HepG2 (cell line): ENCODE data around the gene TICAM2. TPM values are rescaled to one million over a fixed set of nuclear protein-coding genes. Genes with fewer than 3 reads are reported as not detected.

Experiments
- ATAC-seq: fragments of 200-7000 bp; cut with Tn5 transposase; 3 replicates; pipeline ENCODE4 v1.9.1; 2020; ENCODE audit warnings: mild to moderate bottlenecking, moderate library complexity
- BruUV-seq: library from RNA; stranded (reverse); fragments of 400-500 nt; replicated peaks from 2 replicates; lab custom pipeline; 2021; lab: Mats Ljungman, UMichigan
- CTCF ChIA-PET: fragments of 300-600 bp; formaldehyde crosslinking; extraction: SDS; loops from one replicate; lab custom pipeline; 2021; ENCODE audit warnings: low total read pairs, inconsistent platforms, low intra/inter-chr PET ratio; lab: Yijun Ruan, JAX
- POLR2A ChIA-PET: fragments of 350-600 bp; sonication (Branson Sonifier 250); formaldehyde crosslinking; loops from one replicate; lab custom pipeline; 2020; ENCODE audit warnings: antibody characterized with exemption, inconsistent platforms; lab: Yijun Ruan, JAX
- DNase-seq: peaks from one replicate; pipeline ENCODE4 v3.0.0-alpha.2; 2015; ENCODE audit warnings: low spot score
- FAIRE-seq: peaks from 3 replicates; lab custom pipeline; 2011; peaks lifted over from hg19 to GRCh38; lab: Jason Lieb, UNC
- H2AFZ ChIP-seq: one replicate; pipeline ENCODE4 v1.6.1; 2011; ENCODE audit warnings: low read length, inconsistent platforms
- H3K27ac ChIP-seq: fragments of 300-600 bp; 3 replicates; pipeline ENCODE4 v1.8.0; 2011; ENCODE audit warnings: mixed run types, mild to moderate bottlenecking, mixed read lengths, low read length, inconsistent platforms; ENCODE audit not compliant: insufficient read depth; ENCODE audit errors: extremely low read length
- H3K27me3 ChIP-seq, 2 experiments: fragments of 200-600 bp in 1 of 2; 2 replicates in 1 of 2; 3 replicates in 1 of 2; pipeline versions ENCODE4 v1.6.0 to v1.8.0; 2011; ENCODE audit warnings: low read length in 2 of 2, mild to moderate bottlenecking in 2 of 2, moderate library complexity in 2 of 2, inconsistent platforms in 1 of 2; ENCODE audit not compliant: insufficient read depth in 2 of 2, control insufficient read depth in 1 of 2
- H3K36me3 ChIP-seq, 2 experiments: fragments of 200-600 bp in 1 of 2; replicated peaks in 1 of 2; 2 replicates in 1 of 2; 3 replicates in 1 of 2; pipeline versions ENCODE4 v1.5.1 to v1.8.0; 2011; ENCODE audit warnings: low read length in 2 of 2, inconsistent platforms in 1 of 2; ENCODE audit not compliant: insufficient read depth in 2 of 2, control insufficient read depth in 1 of 2
- H3K4me1 ChIP-seq: 2 replicates; pipeline ENCODE4 v1.5.1; 2012; ENCODE audit warnings: low read length, inconsistent platforms; ENCODE audit not compliant: insufficient read depth
- H3K4me2 ChIP-seq: 2 replicates; pipeline ENCODE4 v1.6.0; 2011; ENCODE audit warnings: low read depth, low read length, inconsistent platforms
- H3K4me3 ChIP-seq, 3 experiments: fragments of 200-600 bp in 1 of 3; sonication (generic), shearing (Covaris generic) in 1 of 3; replicated peaks in 1 of 3; 2 replicates each; pipeline ENCODE4 v1.5.1; 2011 to 2016; ENCODE audit warnings: low read length in 3 of 3, inconsistent platforms in 2 of 3, low read depth in 2 of 3, mild to moderate bottlenecking in 2 of 3, control low read depth in 1 of 3, mixed read lengths in 1 of 3; ENCODE audit not compliant: insufficient read depth in 1 of 3
- H3K79me2 ChIP-seq: one replicate; pipeline ENCODE4 v1.6.1; 2011; ENCODE audit warnings: low read length, inconsistent platforms; ENCODE audit not compliant: insufficient read depth
- H3K9ac ChIP-seq: 2 replicates; pipeline ENCODE4 v1.6.0; 2011; ENCODE audit warnings: mild to moderate bottlenecking, low read depth, low read length, inconsistent platforms; ENCODE audit not compliant: insufficient read depth
- H3K9me3 ChIP-seq: 2 replicates; pipeline ENCODE4 v1.5.1; 2012; ENCODE audit warnings: mild to moderate bottlenecking, low read length
- H4K20me1 ChIP-seq: 2 replicates; pipeline ENCODE4 v1.6.0; 2011; ENCODE audit warnings: inconsistent platforms, mild to moderate bottlenecking, low read length, moderate library complexity; ENCODE audit not compliant: insufficient read depth
- NFIB ChIP-seq: sonication (generic); formaldehyde crosslinking; IDR thresholded peaks from 2 replicates; pipeline ENCODE4 v1.9.0; 2021; ENCODE audit warnings: missing genetic modification reagents, mild to moderate bottlenecking, borderline replicate concordance
- PHF20 ChIP-seq: sonication (generic); formaldehyde crosslinking; IDR thresholded peaks from 2 replicates; pipeline ENCODE4 v1.5.0; 2020; ENCODE audit warnings: mild to moderate bottlenecking, missing genetic modification reagents
- TEAD2 ChIP-seq: sonication (generic); formaldehyde crosslinking; IDR thresholded peaks from 2 replicates; pipeline ENCODE4 v1.9.0; 2021; ENCODE audit warnings: missing genetic modification reagents
- ZIK1 ChIP-seq: sonication (generic); formaldehyde crosslinking; IDR thresholded peaks from 2 replicates; pipeline ENCODE4 v1.5.0; 2020; ENCODE audit warnings: mild to moderate bottlenecking, low read depth, missing genetic modification reagents, borderline replicate concordance
- ZNF550 ChIP-seq: sonication (generic); formaldehyde crosslinking; IDR thresholded peaks from 2 replicates; pipeline ENCODE4 v1.4.0; 2020; ENCODE audit warnings: mild to moderate bottlenecking, missing genetic modification reagents, borderline replicate concordance
- ZNF570 ChIP-seq: sonication (generic); formaldehyde crosslinking; IDR thresholded peaks from 2 replicates; pipeline ENCODE4 v1.4.0; 2020; ENCODE audit warnings: mild to moderate bottlenecking, missing genetic modification reagents, borderline replicate concordance
- ZNF790 ChIP-seq: sonication (generic); formaldehyde crosslinking; IDR thresholded peaks from 2 replicates; pipeline ENCODE4 v1.8.0; 2022; ENCODE audit warnings: missing genetic modification reagents, mild to moderate bottlenecking, borderline replicate concordance
- WGBS: methylation state at CpG from one replicate; pipeline ENCODE4 v1.1.6; 2017; ENCODE audit warnings: low lambda C conversion rate; 5-methylcytosine and 5-hydroxymethylcytosine counted together
- in situ Hi-C: cut with HindIII; loops from 2 replicates; pipeline ENCODE4 v1.10.0; 2017; ENCODE audit warnings: low pct_unique_long_range_greater_than_20kb; ENCODE audit not compliant: extremely low pct_ligation_motif_present
- intact Hi-C: fragments of 100-400 bp; cut with micrococcal nuclease; formaldehyde crosslinking; loops from one replicate; pipeline ENCODE4 v1.10.0; 2022; ENCODE audit not compliant: unreplicated experiment
- polyA plus RNA-seq, 8 experiments: library from polyadenylated mRNA; depleted of rRNA in 3 of 8; stranded (reverse) in 7 of 8; unstranded in 1 of 8; fragments of >200 nt; fragmentation: Illumina TruSeq in 4 of 8; extraction: Trizol in 4 of 8; gene quantifications; 2 replicates each; pipeline versions ENCODE4 v1.2.1 to v1.2.3, GENCODE V29; 2011 to 2016; ENCODE audit warnings: low read depth in 4 of 8, missing spikeins in 1 of 8, mixed read lengths in 1 of 8; ENCODE audit not compliant: insufficient read depth in 1 of 8
- total RNA-seq, 5 experiments: library from RNA; depleted of rRNA; stranded (reverse); fragments of >200 nt; fragmentation: Illumina TruSeq; extraction: Trizol; gene quantifications; 2 replicates each; pipeline ENCODE4 v1.2.3, GENCODE V29; 2016; ENCODE audit warnings: low read depth in 1 of 5
- TF ChIP-seq, protein P1 (sequence below): sonication (generic); formaldehyde crosslinking; IDR thresholded peaks from 2 replicates; pipeline ENCODE4 v1.5.1; 2020; ENCODE audit warnings: missing genetic modification reagents, mild to moderate bottlenecking, borderline replicate concordance
- TF ChIP-seq, protein P2 (sequence below): sonication (generic); formaldehyde crosslinking; IDR thresholded peaks from 2 replicates; pipeline ENCODE4 v1.9.0; 2022; ENCODE audit warnings: missing genetic modification reagents, mild to moderate bottlenecking, borderline replicate concordance
- TF ChIP-seq, protein P3 (sequence below): sonication (generic); formaldehyde crosslinking; IDR thresholded peaks from 2 replicates; pipeline ENCODE4; 2020; ENCODE audit warnings: missing genetic modification reagents, mild to moderate bottlenecking, borderline replicate concordance

TICAM2 gene
- total and polyA plus RNA-seq, 2 of the 13 experiments (the other 11 are each of a cell fraction or from before 2014, with no cell fraction given): 0.04 TPM; not detected in 1

DNA sequence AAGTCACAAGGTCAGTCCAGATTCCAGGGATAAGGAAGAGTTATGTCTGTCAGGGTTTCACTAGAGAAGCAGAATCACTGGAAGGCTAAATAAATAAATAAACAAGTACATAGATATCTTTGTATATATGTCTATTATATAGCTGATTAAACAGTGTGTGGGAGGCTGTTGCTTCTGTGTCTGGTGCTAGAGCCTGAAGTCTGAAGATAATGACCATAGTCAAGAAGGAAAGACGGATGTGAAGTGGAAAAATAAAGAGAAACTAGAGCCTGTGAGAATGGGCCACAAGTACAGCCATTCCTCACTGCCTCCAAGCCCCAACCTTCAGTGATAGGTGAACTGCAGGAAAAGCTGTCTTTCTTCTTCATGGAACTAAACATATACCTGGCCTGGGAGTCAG lies 27.6 kb upstream of the TICAM2 start:
- Histone ChIP-seq H3K79me2 (peaks cover 14% of the 10 kb centered on the region), H3K4me3 (no peak overlapping the region), H3K4me2 (no peak overlapping the region), H3K9ac (no peak overlapping the region), H4K20me1 (no peaks in the 10 kb centered on the region), H3K9me3 (no peaks in the 10 kb centered on the region), H2AFZ (no peak overlapping the region), H3K27ac (no peak overlapping the region), H3K4me1 (peaks cover 12% of the 10 kb centered on the region), H3K36me3 (no peaks in the 10 kb centered on the region), H3K27me3 (no peaks in the 10 kb centered on the region; a peak in 1 of 5 replicates)
- TF ChIP-seq ZIK1 (no peak), TEAD2 (CRISPR knock-in tag) (no peak), PHF20 (CRISPR knock-in tag) (no peak), NFIB (CRISPR knock-in tag) (no peak), ZNF570 (no peak), ZNF550 (CRISPR knock-in tag) (no peak), ZNF790 (no peak)
- TF ChIP-seq, protein P1, sequence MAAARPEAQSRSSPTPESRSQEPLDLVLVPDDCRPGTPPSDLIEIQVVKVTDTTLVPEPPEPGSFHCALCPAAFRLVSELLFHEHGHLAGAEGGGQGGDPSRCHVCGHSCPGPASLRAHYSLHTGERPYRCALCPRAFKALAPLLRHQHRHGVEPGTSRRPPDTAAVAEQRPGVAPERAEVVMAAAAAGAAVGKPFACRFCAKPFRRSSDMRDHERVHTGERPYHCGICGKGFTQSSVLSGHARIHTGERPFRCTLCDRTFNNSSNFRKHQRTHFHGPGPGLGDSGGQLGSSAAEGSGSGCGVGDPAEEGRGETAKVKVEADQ: no peak
- TF ChIP-seq, protein P2, sequence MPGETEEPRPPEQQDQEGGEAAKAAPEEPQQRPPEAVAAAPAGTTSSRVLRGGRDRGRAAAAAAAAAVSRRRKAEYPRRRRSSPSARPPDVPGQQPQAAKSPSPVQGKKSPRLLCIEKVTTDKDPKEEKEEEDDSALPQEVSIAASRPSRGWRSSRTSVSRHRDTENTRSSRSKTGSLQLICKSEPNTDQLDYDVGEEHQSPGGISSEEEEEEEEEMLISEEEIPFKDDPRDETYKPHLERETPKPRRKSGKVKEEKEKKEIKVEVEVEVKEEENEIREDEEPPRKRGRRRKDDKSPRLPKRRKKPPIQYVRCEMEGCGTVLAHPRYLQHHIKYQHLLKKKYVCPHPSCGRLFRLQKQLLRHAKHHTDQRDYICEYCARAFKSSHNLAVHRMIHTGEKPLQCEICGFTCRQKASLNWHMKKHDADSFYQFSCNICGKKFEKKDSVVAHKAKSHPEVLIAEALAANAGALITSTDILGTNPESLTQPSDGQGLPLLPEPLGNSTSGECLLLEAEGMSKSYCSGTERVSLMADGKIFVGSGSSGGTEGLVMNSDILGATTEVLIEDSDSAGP: no peak
- TF ChIP-seq, protein P3, sequence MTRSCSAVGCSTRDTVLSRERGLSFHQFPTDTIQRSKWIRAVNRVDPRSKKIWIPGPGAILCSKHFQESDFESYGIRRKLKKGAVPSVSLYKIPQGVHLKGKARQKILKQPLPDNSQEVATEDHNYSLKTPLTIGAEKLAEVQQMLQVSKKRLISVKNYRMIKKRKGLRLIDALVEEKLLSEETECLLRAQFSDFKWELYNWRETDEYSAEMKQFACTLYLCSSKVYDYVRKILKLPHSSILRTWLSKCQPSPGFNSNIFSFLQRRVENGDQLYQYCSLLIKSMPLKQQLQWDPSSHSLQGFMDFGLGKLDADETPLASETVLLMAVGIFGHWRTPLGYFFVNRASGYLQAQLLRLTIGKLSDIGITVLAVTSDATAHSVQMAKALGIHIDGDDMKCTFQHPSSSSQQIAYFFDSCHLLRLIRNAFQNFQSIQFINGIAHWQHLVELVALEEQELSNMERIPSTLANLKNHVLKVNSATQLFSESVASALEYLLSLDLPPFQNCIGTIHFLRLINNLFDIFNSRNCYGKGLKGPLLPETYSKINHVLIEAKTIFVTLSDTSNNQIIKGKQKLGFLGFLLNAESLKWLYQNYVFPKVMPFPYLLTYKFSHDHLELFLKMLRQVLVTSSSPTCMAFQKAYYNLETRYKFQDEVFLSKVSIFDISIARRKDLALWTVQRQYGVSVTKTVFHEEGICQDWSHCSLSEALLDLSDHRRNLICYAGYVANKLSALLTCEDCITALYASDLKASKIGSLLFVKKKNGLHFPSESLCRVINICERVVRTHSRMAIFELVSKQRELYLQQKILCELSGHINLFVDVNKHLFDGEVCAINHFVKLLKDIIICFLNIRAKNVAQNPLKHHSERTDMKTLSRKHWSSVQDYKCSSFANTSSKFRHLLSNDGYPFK (CRISPR knock-in tag): no peak
- FAIRE-seq (no peak), DNase-seq (no peak), ATAC-seq (no peak)
- intact Hi-C loops (loop anchor here (5.0 kb wide), 1 partner anchor 457 kb away; the partner anchor contains the start of gene COMMD10), in situ Hi-C loops (no loop called here)
- no TSS peak for BruUV-seq
- ChIA-PET CTCF (no interaction called here), POLR2A (no interaction called here)
- 44% methylated on average over 1 of the region's 1 CpG for WGBS
